HEK293T (cell line): Measurements from ENCODE around the gene LOC128125822.

Source experiments
- ARNT ChIP-seq: fragments of 450-650 bp; IDR thresholded peaks from 2 replicates; pipeline ENCODE4 v1.6.1; 2017; ENCODE audit warnings: mild to moderate bottlenecking
- BHLHE40 ChIP-seq: fragments of 450-650 bp; IDR thresholded peaks from 2 replicates; pipeline ENCODE4 v1.6.1; 2016; ENCODE audit warnings: mild to moderate bottlenecking, moderate library complexity, borderline replicate concordance
- ELF4 ChIP-seq: fragments of 450-650 bp; IDR thresholded peaks from 2 replicates; pipeline ENCODE4 v1.6.1; 2017; ENCODE audit warnings: antibody characterized with exemption
- FOXA1 ChIP-seq: fragments of 450-650 bp; IDR thresholded peaks from 2 replicates; pipeline ENCODE4 v1.6.1; 2016; ENCODE audit warnings: mild to moderate bottlenecking
- FOXK2 ChIP-seq: fragments of 450-650 bp; IDR thresholded peaks from 2 replicates; pipeline ENCODE4 v1.6.1; 2016; ENCODE audit warnings: mild to moderate bottlenecking
- FOXM1 ChIP-seq: fragments of 450-650 bp; IDR thresholded peaks from 2 replicates; pipeline ENCODE4 v1.6.1; 2017; ENCODE audit warnings: mild to moderate bottlenecking, borderline replicate concordance
- L3MBTL2 ChIP-seq: fragments of 450-650 bp; conservative IDR thresholded peaks from 2 replicates; pipeline ENCODE4 v1.6.1; 2016; ENCODE audit warnings: mild to moderate bottlenecking
- LEF1 ChIP-seq: fragments of 450-650 bp; IDR thresholded peaks from 2 replicates; pipeline ENCODE4 v1.6.1; 2017; ENCODE audit warnings: mild to moderate bottlenecking, borderline replicate concordance
- NFRKB ChIP-seq: fragments of 450-650 bp; IDR thresholded peaks from 2 replicates; pipeline ENCODE4 v1.6.1; 2016; ENCODE audit warnings: mild to moderate bottlenecking, moderate library complexity
- SUZ12 ChIP-seq: fragments of 450-650 bp; IDR thresholded peaks from 2 replicates; pipeline ENCODE4 v1.6.1; 2016; ENCODE audit warnings: mild to moderate bottlenecking
- TF ChIP-seq, protein P1 (sequence below): fragments of 450-650 bp; IDR thresholded peaks from 2 replicates; pipeline ENCODE4 v1.6.1; 2016

DNA sequence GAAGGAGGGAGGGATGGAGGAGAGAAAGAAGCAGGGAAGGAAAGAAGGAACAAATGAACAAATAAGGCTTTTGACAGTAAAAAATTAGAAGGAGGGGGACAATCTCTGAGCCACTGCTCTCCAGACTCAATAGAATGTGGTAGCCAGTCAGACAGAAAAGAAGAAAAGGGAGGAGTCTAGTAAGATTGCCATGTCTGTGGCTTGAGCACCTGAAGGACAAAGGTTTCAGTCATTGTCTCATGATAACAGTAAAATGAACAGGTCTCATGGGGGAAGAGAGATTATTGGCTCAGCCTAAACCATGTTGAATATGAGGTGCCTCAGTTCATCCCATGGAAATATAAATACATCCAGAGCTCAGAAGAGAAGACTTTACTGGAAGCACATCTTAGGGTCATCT lies 14.0 kb upstream of the LOC128125822 start:
- TF ChIP-seq FOXK2 (no peak), FOXA1 (no peak), BHLHE40 (no peak), L3MBTL2 (no peak), NFRKB (no peak), ARNT (no peak), ELF4 (no peak), LEF1 (no peak), SUZ12 (no peak), FOXM1 (no peak)
- TF ChIP-seq, protein P1, sequence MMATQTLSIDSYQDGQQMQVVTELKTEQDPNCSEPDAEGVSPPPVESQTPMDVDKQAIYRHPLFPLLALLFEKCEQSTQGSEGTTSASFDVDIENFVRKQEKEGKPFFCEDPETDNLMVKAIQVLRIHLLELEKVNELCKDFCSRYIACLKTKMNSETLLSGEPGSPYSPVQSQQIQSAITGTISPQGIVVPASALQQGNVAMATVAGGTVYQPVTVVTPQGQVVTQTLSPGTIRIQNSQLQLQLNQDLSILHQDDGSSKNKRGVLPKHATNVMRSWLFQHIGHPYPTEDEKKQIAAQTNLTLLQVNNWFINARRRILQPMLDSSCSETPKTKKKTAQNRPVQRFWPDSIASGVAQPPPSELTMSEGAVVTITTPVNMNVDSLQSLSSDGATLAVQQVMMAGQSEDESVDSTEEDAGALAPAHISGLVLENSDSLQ, result no peak
